Activated naive CD8-positive, alpha-beta T cell treated with anti-CD3 and anti-CD28 coated beads for 36 hours (primary cell): ENCODE measurements around the gene BTG4. TPM values are rescaled to one million over a fixed set of nuclear protein-coding genes. Genes with fewer than 3 reads are reported as not detected.

Experiments used
- DNase-seq: peaks from one replicate; pipeline ENCODE4 v3.0.0; 2021
- H3K27ac Mint-ChIP-seq: one replicate; pipeline ENCODE4 v1.8.0; 2022; ENCODE audit warnings: mild to moderate bottlenecking, moderate library complexity, mixed read lengths
- H3K27me3 Mint-ChIP-seq: one replicate; pipeline ENCODE4 v1.8.0; 2022; ENCODE audit warnings: mild to moderate bottlenecking, mixed read lengths
- H3K36me3 Mint-ChIP-seq: one replicate; pipeline ENCODE4 v1.8.0; 2021; ENCODE audit warnings: mild to moderate bottlenecking, mixed read lengths
- H3K4me1 Mint-ChIP-seq: one replicate; pipeline ENCODE4 v1.8.0; 2021; ENCODE audit warnings: mixed read lengths
- H3K4me3 Mint-ChIP-seq: one replicate; pipeline ENCODE4 v1.8.0; 2022; ENCODE audit warnings: mild to moderate bottlenecking, moderate library complexity, mixed read lengths
- H3K9me3 Mint-ChIP-seq: one replicate; pipeline ENCODE4 v1.8.0; 2022; ENCODE audit warnings: mixed read lengths
- total RNA-seq, 2 experiments: library from RNA; stranded (reverse); gene quantifications; one replicate each; pipeline ENCODE4 v1.2.3, GENCODE V29; 2021

Gene BTG4
- total RNA-seq, result under 1 TPM; 0.30 to 0.62 TPM

GRCh38 chr11:111512296-111513239 lies at the start of gene BTG4:
BTG4 (minus strand) TSS chr11:111512386; CDS start chr11:111498776, 13,610 bp downstream.
- Mint-ChIP-seq H3K4me1 (peaks cover 18% of the 10 kb centered on the region), H3K27me3 (peaks cover 58% of the 10 kb centered on the region), H3K9me3 (no peaks in the 10 kb centered on the region), H3K27ac (no peak within 1 kb of the TSS), H3K4me3 (peak within 1 kb of the TSS; percentile 83), H3K36me3 (no peaks in the 10 kb centered on the region)
- DNase-seq, result peak; percentile 45

DNA sequence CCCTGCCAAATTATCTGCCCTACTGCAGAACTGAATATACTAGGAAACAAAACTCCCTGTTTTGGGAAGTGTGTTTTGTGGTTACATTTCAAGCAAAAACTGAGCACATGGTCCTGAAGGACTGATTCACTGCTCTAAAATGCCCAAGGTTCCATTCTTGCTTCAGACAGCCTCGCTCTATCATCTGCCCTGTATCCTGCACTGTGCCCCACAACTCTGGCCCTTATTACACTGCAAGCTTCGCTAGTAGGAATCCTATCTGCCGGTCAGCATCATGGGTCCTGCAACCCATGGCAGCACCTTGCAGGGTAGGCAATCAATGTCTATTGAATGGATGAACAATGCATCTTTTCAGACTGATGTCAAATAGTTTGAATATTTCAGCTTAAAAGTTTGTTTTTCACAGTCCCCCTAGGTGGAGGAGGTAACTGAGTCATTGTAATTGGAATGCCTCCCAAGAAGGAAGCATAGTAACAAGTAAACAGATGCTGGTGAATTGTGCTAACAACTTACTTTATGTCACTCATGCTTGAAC lies 49.7 kb upstream of the BTG4 start:
- no peak for DNase-seq

GRCh38 chr11:111561306-111561705 lies 49.1 kb upstream of the BTG4 start:
- no peaks in the 10 kb centered on the region for H3K9me3 Mint-ChIP-seq
- H3K27ac Mint-ChIP-seq, result no peak overlapping the region
- H3K4me1 Mint-ChIP-seq, result peaks cover 3% of the 10 kb centered on the region
- no peak for DNase-seq
- peaks cover 18% of the 10 kb centered on the region for H3K36me3 Mint-ChIP-seq
- H3K27me3 Mint-ChIP-seq, result no peaks in the 10 kb centered on the region
- no peak overlapping the region for H3K4me3 Mint-ChIP-seq

More for the DNA sequence above, 49.7 kb upstream of the BTG4 start:
- Mint-ChIP-seq H3K4me3 (no peak overlapping the region), H3K27me3 (no peaks in the 10 kb centered on the region), H3K9me3 (no peaks in the 10 kb centered on the region), H3K36me3 (peaks cover 13% of the 10 kb centered on the region), H3K4me1 (peaks cover 3% of the 10 kb centered on the region), H3K27ac (no peak overlapping the region)

DNA sequence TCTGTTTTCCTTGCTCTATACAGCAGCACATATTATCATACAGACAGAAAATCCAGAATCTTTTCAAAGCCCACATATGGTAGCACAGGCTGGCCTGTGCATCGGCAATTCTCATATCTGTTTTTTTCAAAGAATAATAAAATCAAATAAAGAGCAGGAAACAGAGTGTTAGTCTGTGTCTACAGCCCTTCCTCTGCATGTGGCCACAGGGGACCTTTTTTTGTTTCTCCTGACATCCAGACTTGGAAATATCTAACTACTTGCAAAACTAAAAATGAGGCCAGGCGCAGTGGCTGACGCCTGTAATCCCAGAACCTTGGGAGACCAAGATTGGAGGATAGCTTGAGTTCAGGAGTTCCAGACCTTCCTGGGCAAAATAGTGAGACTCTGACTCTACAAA lies 48.6 kb upstream of the BTG4 start:
- H3K4me3 Mint-ChIP-seq, result no peak overlapping the region
- peaks cover 3% of the 10 kb centered on the region for H3K9me3 Mint-ChIP-seq
- no peaks in the 10 kb centered on the region for H3K27me3 Mint-ChIP-seq
- no peaks in the 10 kb centered on the region for H3K4me1 Mint-ChIP-seq
- no peak for DNase-seq
- H3K27ac Mint-ChIP-seq, result no peak overlapping the region
- H3K36me3 Mint-ChIP-seq, result peaks cover 22% of the 10 kb centered on the region

DNA sequence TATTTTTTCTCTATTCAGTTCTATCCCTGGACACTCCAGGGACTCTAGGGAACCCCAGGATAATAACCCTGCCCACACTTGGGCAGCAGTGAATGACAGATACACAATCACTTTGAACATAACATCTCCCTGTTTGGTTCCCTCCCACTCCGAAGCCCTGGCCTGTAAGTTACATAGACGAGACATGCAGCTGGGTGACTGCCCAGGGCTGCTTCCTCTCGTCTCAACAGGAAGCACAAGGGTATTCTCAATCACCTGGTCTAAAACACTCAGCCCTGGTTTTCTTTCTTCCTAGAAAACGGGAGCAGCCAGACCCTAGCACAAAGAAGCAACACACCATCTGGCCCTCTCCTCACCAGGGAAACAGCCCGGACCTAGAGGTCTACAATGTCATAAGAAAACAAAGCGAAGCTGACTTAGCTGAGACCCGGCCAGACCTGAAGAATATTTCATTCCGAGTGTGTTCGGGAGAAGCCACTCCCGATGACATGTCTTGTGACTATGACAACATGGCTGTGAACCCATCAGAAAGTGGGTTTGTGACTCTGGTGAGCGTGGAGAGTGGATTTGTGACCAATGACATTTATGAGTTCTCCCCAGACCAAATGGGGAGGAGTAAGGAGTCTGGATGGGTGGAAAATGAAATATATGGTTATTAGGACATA lies 47.7 kb upstream of the BTG4 start:
- H3K4me3 Mint-ChIP-seq, result no peak overlapping the region
- H3K4me1 Mint-ChIP-seq, result no peaks in the 10 kb centered on the region
- peaks cover 30% of the 10 kb centered on the region for H3K36me3 Mint-ChIP-seq
- peaks cover 8% of the 10 kb centered on the region for H3K9me3 Mint-ChIP-seq
- H3K27me3 Mint-ChIP-seq, result no peaks in the 10 kb centered on the region
- no peak overlapping the region for H3K27ac Mint-ChIP-seq
- DNase-seq, result no peak

- H3K4me1 Mint-ChIP-seq, result no peaks in the 10 kb centered on the region
- H3K4me3 Mint-ChIP-seq, result no peak overlapping the region
- peaks cover 34% of the 10 kb centered on the region for H3K36me3 Mint-ChIP-seq
- no peak for DNase-seq
- no peaks in the 10 kb centered on the region for H3K27me3 Mint-ChIP-seq
- H3K9me3 Mint-ChIP-seq, result peaks cover 8% of the 10 kb centered on the region
- H3K27ac Mint-ChIP-seq, result no peak overlapping the region
Measured at GRCh38 chr11:111557425-111558111, 45.4 kb upstream of the BTG4 start.

- peaks cover 8% of the 10 kb centered on the region for H3K9me3 Mint-ChIP-seq
- no peaks in the 10 kb centered on the region for H3K4me1 Mint-ChIP-seq
- H3K36me3 Mint-ChIP-seq, result peaks cover 40% of the 10 kb centered on the region
- DNase-seq, result no peak
- H3K4me3 Mint-ChIP-seq, result no peak overlapping the region
- no peak overlapping the region for H3K27ac Mint-ChIP-seq
- no peaks in the 10 kb centered on the region for H3K27me3 Mint-ChIP-seq
Measured at GRCh38 chr11:111555255-111555654, 43.1 kb upstream of the BTG4 start.

DNA sequence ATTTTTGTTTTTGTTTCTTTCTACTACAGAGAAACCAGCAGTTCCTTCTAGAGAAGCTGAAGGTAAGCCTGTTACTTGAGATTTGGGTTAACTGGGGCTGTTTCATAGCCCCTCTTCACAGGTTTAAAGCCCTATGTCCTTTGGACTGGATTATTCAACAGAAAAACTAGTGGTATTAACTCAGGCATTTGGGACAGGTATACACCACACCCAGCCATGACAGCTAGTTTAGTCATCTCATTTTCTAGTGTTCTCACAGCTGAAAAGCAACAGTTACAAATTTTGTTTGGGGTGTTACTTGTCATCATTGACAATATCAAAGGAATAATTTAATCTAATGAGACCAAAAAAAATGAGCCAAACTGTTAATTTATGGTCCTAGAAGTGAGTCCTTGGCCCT lies 42.3 kb upstream of the BTG4 start:
- Mint-ChIP-seq H3K9me3 (peaks cover 8% of the 10 kb centered on the region), H3K36me3 (peaks cover 43% of the 10 kb centered on the region), H3K27me3 (no peaks in the 10 kb centered on the region), H3K27ac (no peak overlapping the region), H3K4me1 (no peaks in the 10 kb centered on the region), H3K4me3 (no peak overlapping the region)
- DNase-seq, result no peak

DNA sequence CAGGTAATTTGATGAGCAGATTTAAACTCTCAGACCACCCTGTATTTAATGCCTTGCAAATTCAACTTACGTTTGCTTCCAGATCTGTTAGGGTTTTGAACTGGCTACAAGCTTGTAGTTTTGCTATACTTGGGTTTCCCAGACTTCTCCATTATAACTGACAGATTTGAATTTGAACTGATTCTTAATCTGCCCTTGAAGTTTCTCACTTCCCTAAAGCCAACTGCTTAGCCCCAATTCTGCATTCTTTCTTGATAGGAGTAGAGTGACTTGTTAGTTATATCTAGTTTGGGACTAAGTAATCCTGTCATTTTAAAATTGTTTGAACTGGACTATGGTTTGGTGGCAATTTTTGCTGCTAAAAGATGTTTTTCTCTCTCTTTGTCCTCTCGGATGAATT lies 38.1 kb upstream of the BTG4 start:
- H3K36me3 Mint-ChIP-seq, result peaks cover 47% of the 10 kb centered on the region
- DNase-seq, result no peak
- no peaks in the 10 kb centered on the region for H3K4me1 Mint-ChIP-seq
- H3K27ac Mint-ChIP-seq, result no peak overlapping the region
- peaks cover 3% of the 10 kb centered on the region for H3K9me3 Mint-ChIP-seq
- no peak overlapping the region for H3K4me3 Mint-ChIP-seq
- no peaks in the 10 kb centered on the region for H3K27me3 Mint-ChIP-seq

DNA sequence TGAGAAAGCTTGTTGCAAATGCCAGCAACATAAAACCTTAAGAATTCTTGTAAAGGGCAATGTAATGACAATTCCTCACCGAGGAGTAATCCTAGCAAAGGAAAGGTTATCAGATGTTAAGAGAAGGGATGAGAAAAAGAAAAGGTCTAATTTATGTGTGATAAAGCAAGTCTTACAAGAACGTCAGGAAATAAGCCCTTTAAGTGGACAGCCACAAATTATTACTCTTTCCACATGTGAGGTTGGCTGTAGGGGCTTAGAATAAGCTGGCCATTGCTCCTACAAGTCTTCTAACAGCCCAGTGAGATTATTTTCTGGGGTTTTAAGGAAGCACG lies 37.6 kb upstream of the BTG4 start:
- DNase-seq, result no peak
- H3K27me3 Mint-ChIP-seq, result no peaks in the 10 kb centered on the region

DNA sequence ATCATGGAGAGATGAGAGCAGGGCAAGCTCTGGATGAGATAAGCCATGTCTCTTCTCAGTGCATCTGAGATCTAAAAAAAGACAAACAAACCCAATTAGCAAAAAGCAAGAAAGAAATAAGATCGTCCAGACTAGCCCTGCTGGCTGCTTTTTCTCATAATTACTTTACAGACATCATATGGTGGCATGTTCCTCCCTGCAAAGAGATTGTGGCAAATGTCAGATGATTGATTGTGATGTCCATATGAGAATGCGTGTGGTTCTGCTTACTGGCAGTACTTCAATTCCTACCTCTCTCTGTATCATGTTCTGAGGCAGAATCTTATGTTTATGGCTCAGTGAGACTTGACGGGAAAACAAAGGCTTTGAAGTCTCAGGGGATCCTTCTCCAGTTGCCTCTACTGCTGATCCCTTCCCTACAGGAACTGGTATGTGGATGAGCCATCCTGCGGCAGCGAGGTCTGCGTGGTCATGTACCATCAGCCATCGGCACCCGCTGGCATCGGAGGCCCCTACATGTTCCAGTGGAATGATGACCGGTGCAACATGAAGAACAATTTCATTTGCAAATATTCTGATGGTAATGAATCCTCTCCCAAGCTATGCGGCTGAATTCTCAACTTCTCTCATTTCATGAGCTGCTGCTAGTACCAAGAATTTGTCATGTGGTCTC lies 37.1 kb upstream of the BTG4 start:
- Mint-ChIP-seq H3K9me3 (no peaks in the 10 kb centered on the region), H3K4me3 (no peak overlapping the region), H3K27me3 (no peaks in the 10 kb centered on the region), H3K4me1 (no peaks in the 10 kb centered on the region), H3K27ac (no peak overlapping the region), H3K36me3 (peaks cover 47% of the 10 kb centered on the region)
- no peak for DNase-seq

More for the DNA sequence above, 37.6 kb upstream of the BTG4 start:
- peaks cover 46% of the 10 kb centered on the region for H3K36me3 Mint-ChIP-seq
- no peaks in the 10 kb centered on the region for H3K9me3 Mint-ChIP-seq
- no peak overlapping the region for H3K27ac Mint-ChIP-seq
- no peaks in the 10 kb centered on the region for H3K4me1 Mint-ChIP-seq
- H3K4me3 Mint-ChIP-seq, result no peak overlapping the region

DNA sequence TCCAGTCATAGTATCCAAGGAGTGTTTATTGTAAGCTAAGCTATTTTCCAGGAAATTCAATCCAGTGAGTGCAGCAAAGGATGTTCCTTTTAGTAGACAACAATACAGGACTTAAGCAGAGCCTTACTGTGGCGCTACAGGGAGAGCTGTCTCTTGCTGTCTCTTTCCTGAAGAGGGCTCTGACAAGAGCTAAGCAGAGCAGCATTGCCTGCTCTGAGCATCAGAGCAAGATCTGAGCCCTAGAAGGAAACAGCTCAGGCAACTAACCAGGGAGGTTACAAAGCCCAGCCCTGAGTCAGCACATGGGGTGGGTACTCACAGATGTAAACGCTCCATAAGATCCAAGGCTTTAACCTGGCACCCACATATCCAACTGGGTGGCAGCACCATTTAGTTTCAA lies 36.3 kb upstream of the BTG4 start:
- no peak for DNase-seq
- Mint-ChIP-seq H3K4me3 (no peak overlapping the region), H3K9me3 (no peaks in the 10 kb centered on the region), H3K4me1 (peaks cover 4% of the 10 kb centered on the region), H3K27ac (no peak overlapping the region), H3K27me3 (peaks cover 4% of the 10 kb centered on the region), H3K36me3 (peaks cover 50% of the 10 kb centered on the region)

DNA sequence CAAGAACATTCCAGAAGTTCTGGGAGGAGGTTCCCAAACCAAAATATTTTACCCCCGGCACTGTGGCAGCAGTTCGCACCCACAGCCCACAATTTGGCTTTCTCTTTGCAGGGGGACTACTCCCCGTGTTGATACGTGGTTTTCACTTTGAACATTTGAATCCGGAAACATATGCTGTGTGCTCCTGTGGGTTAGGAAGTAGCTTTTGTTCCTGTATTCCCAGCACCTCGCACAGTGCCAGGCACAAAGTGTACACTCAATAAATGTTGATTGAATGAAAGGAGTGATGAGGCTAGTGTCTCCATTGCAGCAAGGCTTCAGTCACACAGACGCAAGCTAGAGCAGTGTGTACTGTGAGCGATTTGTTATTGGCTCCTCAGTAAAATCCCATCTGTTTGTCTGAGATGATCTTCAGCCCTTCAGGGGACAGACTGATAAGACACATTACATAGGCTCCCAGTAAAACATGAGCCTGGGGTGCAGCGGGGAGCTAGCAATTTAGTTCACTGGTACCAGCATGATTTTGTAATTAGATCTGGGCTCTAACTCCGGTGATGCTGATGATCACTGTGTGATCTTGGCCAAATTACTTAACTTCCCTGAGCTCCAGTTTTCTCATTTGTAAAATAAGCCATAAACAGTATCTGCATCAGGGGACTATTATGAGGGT lies 30.6 kb upstream of the BTG4 start:
- Mint-ChIP-seq H3K27me3 (peaks cover 32% of the 10 kb centered on the region), H3K27ac (no peak overlapping the region), H3K4me1 (peaks cover 44% of the 10 kb centered on the region), H3K36me3 (peaks cover 62% of the 10 kb centered on the region), H3K9me3 (no peaks in the 10 kb centered on the region), H3K4me3 (peak overlapping the region; percentile 86)
- no peak for DNase-seq
